Retinal pigment epithelial cell (primary cell): Measurements from ENCODE around the gene SPATA3.

Experiments
- DNase-seq: peaks from one replicate; pipeline ENCODE4 v3.0.0-alpha.2; 2010; ENCODE audit warnings: low read depth
- H3K4me3 ChIP-seq: 2 replicates; pipeline ENCODE4 v1.5.1; 2011; ENCODE audit warnings: mild to moderate bottlenecking, low read length, control low read depth, moderate library complexity
- TF ChIP-seq, protein P1 (sequence below): conservative IDR thresholded peaks from 2 replicates; pipeline ENCODE4 v1.5.1; 2011; ENCODE audit warnings: low read depth, low read length, control low read depth, inconsistent platforms

The SPATA3 gene

DNA sequence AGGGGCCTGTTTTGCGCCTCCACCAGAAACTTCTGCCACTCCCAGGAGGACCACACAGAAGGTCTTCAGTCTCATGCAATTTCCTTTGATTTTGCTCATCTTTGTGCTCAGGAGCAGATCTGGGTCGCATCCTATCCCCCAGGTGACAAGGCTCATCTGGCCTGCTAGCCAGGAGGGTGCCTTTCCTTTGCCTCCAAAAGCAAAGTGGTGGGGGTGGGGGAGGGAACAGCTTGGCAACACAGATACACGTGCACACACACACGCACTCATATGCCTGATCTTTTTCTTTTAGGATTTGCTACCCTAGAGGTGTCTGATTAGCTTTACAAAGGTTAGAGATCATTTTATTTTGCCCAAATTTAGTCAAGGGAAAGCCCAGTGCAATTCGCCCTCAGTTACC, 13.8 kb upstream of the SPATA3 start:
- H3K4me3 ChIP-seq = no peak overlapping the region
- TF ChIP-seq, protein P1, sequence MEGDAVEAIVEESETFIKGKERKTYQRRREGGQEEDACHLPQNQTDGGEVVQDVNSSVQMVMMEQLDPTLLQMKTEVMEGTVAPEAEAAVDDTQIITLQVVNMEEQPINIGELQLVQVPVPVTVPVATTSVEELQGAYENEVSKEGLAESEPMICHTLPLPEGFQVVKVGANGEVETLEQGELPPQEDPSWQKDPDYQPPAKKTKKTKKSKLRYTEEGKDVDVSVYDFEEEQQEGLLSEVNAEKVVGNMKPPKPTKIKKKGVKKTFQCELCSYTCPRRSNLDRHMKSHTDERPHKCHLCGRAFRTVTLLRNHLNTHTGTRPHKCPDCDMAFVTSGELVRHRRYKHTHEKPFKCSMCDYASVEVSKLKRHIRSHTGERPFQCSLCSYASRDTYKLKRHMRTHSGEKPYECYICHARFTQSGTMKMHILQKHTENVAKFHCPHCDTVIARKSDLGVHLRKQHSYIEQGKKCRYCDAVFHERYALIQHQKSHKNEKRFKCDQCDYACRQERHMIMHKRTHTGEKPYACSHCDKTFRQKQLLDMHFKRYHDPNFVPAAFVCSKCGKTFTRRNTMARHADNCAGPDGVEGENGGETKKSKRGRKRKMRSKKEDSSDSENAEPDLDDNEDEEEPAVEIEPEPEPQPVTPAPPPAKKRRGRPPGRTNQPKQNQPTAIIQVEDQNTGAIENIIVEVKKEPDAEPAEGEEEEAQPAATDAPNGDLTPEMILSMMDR = no peak
- DNase-seq = no peak

DNA sequence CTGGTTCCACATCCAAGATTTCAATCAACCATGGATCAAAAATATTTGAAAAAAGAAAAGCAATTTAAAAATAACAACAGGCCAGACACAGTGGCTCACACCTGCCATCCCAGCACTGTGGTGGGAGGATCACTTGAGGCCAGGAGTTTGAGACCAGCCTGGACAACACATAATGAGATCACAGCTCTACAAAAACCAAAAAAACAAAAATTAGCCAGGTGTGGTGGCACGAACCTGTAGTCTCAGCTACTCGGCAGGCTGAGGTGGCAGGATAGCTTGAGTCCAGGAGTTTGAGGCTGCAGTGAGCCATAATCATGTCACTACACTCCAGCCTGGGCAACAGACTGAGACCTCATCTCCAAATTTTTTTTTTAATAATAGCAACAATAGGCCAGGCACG, 13.4 kb upstream of the SPATA3 start:
- TF ChIP-seq, protein P1 = no peak
- no peak for DNase-seq
- H3K4me3 ChIP-seq = no peak overlapping the region

DNA sequence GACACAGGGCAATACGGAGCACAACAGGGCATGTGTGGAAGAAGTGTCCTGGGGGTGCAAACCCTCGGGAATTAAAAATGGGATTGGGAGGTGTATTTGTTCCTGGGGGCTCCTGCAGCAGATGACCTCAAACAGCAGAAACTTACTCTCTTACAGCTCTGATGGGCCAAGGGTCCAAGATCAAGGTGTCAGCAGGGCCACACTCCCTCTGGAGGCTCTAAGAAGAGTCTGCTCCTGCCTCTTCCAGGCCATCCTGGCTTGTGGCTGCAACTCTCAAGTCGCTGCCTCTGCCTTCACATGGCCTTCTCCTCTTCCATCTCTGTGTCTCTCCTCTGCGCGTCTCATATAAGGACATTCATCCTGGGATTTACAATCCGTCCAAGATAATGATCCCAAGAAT, 12.4 kb upstream of the SPATA3 start:
- TF ChIP-seq, protein P1 = no peak
- DNase-seq = no peak
- no peak overlapping the region for H3K4me3 ChIP-seq

DNA sequence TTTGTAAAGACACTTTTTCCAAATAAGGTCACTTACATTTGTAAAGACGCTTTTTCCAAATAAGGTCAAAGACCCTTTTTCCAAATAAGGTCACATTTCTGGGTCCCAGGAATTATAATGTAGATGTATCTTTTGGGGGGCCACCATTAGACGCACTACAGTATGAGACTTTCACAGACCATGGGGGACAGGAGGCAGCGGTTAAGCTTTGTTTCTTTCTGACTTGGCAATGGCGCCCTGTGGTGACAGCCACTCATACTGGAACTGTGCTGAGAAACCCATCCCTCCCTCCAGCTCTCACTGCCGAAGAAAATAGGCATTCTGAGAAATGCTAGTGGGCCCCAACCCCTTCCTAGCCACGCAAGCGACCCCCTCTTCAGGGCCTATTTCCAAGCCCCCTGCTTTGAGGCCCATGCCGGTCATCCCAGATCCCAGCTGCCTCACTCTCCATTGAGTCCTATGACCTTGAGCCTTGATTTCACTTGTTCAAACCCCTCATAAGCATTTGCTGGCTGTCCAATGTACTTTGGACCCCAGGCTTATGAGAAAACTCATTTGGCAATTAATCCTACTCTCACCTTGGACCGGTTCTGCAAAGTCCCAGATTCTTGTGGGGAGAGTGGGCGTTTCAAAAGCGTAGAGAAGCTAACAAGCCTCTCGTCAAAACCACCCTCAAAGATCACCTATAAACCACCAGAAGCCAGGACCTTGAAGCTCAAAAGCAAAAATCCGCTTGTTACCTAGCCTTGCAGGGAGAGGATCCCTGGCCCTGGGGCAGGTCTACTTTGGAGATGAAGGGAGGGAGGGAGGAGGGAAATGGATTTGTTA, 11.3 kb upstream of the SPATA3 start:
- no peak for DNase-seq
- TF ChIP-seq, protein P1 = no peak
- no peak overlapping the region for H3K4me3 ChIP-seq

DNA sequence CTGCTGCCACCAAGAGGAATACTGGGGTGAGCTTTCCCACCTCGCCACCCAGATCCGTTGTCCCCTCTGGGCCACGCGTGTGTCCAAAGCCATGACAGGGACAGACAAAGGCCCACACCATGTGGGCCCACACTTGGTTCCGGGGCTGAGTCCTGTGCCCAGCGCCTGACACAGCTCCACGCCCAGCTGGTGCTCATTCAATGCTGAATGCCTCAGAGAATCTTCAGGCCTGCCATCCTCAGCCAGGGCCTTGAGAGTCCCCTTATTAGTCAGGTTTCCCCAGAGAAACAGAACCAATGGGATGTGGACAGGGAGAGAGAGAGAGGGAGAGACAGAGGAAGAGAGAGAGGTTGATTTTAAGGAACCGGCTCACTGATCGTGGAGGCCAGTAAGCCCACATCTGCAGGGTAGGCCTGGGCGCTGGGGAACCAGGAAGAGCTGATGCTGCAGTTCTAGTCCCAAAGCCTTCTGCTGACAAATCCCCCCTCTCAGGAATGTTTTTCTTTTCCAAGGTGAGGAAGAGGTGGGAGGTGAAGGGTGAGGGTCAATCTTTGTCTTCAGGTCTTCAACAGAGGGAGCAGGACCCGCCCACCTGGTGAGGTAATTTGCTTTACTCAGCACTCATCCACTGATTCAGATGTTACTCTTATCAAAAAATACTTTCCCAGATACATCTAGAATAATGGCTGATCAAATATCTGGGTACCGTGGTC, 10.2 kb upstream of the SPATA3 start:
- no peak for DNase-seq
- H3K4me3 ChIP-seq = no peak overlapping the region
- TF ChIP-seq, protein P1 = no peak

DNA sequence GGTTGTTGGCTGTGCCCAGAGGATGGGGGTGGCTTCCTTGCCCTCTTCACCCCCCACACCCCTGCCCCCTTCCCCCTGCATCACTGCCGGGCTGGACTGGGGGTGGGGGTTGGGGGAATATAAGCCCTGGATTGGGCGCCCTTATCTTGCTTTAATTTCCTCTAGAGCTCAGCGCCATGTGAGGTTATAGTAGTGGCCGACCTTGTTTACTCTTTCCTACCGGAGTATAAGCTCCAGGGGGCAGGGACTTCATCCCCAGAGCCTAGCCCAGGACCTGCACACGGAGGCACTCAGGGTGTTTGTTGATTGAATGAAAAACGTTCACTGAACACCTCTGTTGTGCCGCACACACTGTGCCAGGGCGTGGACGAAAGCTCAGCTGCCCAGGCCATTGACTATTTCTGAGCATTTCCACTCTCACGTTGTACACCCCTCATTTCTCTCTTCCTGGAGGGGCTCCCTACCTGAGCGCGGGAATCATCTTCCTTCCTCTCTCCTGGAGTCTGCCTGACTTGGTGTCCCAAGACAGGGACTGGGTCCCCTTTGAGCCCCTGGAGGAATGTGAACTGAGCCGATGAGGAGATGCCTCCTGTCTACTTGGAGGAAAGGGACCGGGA, 9.3 kb upstream of the SPATA3 start:
- DNase-seq = no peak
- TF ChIP-seq, protein P1 = no peak
- H3K4me3 ChIP-seq = peak overlapping the region; percentile 48
